CD14-positive monocyte (primary cell): ENCODE measurements around the gene ZNF81. TPM values are rescaled to one million over a fixed set of nuclear protein-coding genes. Genes with fewer than 3 reads are reported as not detected.
"Not testable (repeated sequence)": the region's sequence is repeated elsewhere in the genome, so short reads cannot be mapped to it uniquely, and the experiment has no call there.

Source experiments
- DNase-seq, 3 donors: peaks; one replicate each; pipeline ENCODE4 v3.0.0-alpha.2; 2011 to 2022
- H2AFZ ChIP-seq: 2 replicates; pipeline ENCODE4 v1.6.0; 2012; ENCODE audit warnings: mild to moderate bottlenecking, low read depth, low read length, inconsistent platforms; ENCODE audit not compliant: insufficient read depth, poor library complexity, severe bottlenecking
- H3K27ac ChIP-seq, 2 donors: 1 replicate in 1 of 2; 2 replicates in 1 of 2; pipeline ENCODE4 v1.5.1; 2012 to 2013; ENCODE audit warnings: low read length in 2 of 2, control low read depth in 1 of 2, inconsistent platforms in 1 of 2, low read depth in 1 of 2, mild to moderate bottlenecking in 1 of 2
- H3K27me3 ChIP-seq, 2 donors: one replicate each; pipeline versions ENCODE4 v1.6.0 to v1.6.1; 2011 to 2013; ENCODE audit warnings: low read length in 2 of 2; ENCODE audit not compliant: control insufficient read depth in 2 of 2, insufficient read depth in 2 of 2
- H3K36me3 ChIP-seq, 2 donors: replicated peaks in 1 of 2; 1 replicate in 1 of 2; 2 replicates in 1 of 2; pipeline versions ENCODE4 v1.5.1 to v1.6.1; 2012 to 2013; ENCODE audit warnings: low read length in 2 of 2, control low read depth in 1 of 2, inconsistent platforms in 1 of 2, mild to moderate bottlenecking in 1 of 2; ENCODE audit not compliant: insufficient read depth in 2 of 2, control insufficient read depth in 1 of 2
- H3K4me1 ChIP-seq, 2 donors: 1 replicate in 1 of 2; 2 replicates in 1 of 2; pipeline versions ENCODE4 v1.5.1 to v1.6.1; 2012 to 2013; ENCODE audit warnings: low read length in 2 of 2, control low read depth in 1 of 2, inconsistent platforms in 1 of 2, mild to moderate bottlenecking in 1 of 2, moderate library complexity in 1 of 2; ENCODE audit not compliant: insufficient read depth in 2 of 2, control insufficient read depth in 1 of 2
- H3K4me2 ChIP-seq: replicated peaks from 2 replicates; pipeline ENCODE3; 2012; ENCODE audit warnings: low read length, moderate library complexity, mild to moderate bottlenecking; ENCODE audit not compliant: poor library complexity, severe bottlenecking; ENCODE audit errors: extremely low read depth
- H3K4me3 ChIP-seq, 3 experiments: fragments of 200-600 bp in 1 of 3; sonication (generic) in 1 of 3; replicated peaks in 1 of 3; 1 replicate in 2 of 3; 2 replicates in 1 of 3; pipeline ENCODE4 v1.5.1; 2011 to 2013; ENCODE audit warnings: low read length in 3 of 3, mild to moderate bottlenecking in 3 of 3, control low read depth in 2 of 3, low read depth in 2 of 3, inconsistent platforms in 1 of 3, moderate library complexity in 1 of 3
- H3K79me2 ChIP-seq: 2 replicates; pipeline ENCODE4 v1.6.0; 2012; ENCODE audit warnings: mild to moderate bottlenecking, control low read depth, inconsistent platforms, low read length, moderate library complexity; ENCODE audit not compliant: insufficient read depth
- H3K9ac ChIP-seq: 2 replicates; pipeline ENCODE4 v1.6.0; 2017; ENCODE audit warnings: low read length, mild to moderate bottlenecking; ENCODE audit not compliant: insufficient read depth, poor library complexity, severe bottlenecking
- H3K9me3 ChIP-seq, 2 donors: replicated peaks in 1 of 2; 1 replicate in 1 of 2; 2 replicates in 1 of 2; pipeline versions ENCODE4 v1.5.1 to v1.6.1; 2012 to 2013; ENCODE audit warnings: low read length in 2 of 2, control low read depth in 1 of 2; ENCODE audit not compliant: control insufficient read depth in 1 of 2, insufficient read depth in 1 of 2
- H4K20me1 ChIP-seq: 2 replicates; pipeline ENCODE4 v1.6.0; 2012; ENCODE audit warnings: mild to moderate bottlenecking, low read length, control low read depth, moderate library complexity; ENCODE audit not compliant: insufficient read depth
- H3K27ac Mint-ChIP-seq, 7 donors: one replicate each; pipeline ENCODE4 v1.8.0; 2020; ENCODE audit warnings: mild to moderate bottlenecking in 7 of 7, mixed read lengths in 7 of 7, moderate library complexity in 6 of 7, inconsistent platforms in 2 of 7
- H3K27me3 Mint-ChIP-seq, 3 donors: one replicate each; pipeline ENCODE4 v1.8.0; 2021 to 2022; ENCODE audit warnings: low read depth in 3 of 3, mild to moderate bottlenecking in 3 of 3, mixed read lengths in 3 of 3, moderate library complexity in 3 of 3, inconsistent platforms in 1 of 3
- H3K36me3 Mint-ChIP-seq, 2 donors: one replicate each; pipeline ENCODE4 v1.8.0; 2020; ENCODE audit warnings: mixed read lengths in 2 of 2, inconsistent platforms in 1 of 2, mild to moderate bottlenecking in 1 of 2
- H3K4me1 Mint-ChIP-seq: one replicate; pipeline ENCODE4 v1.8.0; 2020; ENCODE audit warnings: mild to moderate bottlenecking, mixed read lengths
- H3K4me3 Mint-ChIP-seq, 2 donors: one replicate each; pipeline ENCODE4 v1.8.0; 2020; ENCODE audit warnings: mild to moderate bottlenecking in 2 of 2, mixed read lengths in 2 of 2, moderate library complexity in 1 of 2
- H3K9me3 Mint-ChIP-seq, 7 donors: one replicate each; pipeline ENCODE4 v1.8.0; 2020 to 2022; ENCODE audit warnings: mixed read lengths in 7 of 7, mild to moderate bottlenecking in 6 of 7, moderate library complexity in 6 of 7, inconsistent platforms in 2 of 7
- WGBS: methylation state at CpG from one replicate; pipeline ENCODE4 v1.1.5; 2013; ENCODE audit warnings: missing lambda C conversion rate; ENCODE audit not compliant: insufficient coverage; 5-methylcytosine and 5-hydroxymethylcytosine counted together
- intact Hi-C, 2 donors: fragments of 100-400 bp; cut with micrococcal nuclease; formaldehyde crosslinking; loops; one replicate each; pipeline versions ENCODE4 v1.15.0 to v1.15.1; 2023
- polyA plus RNA-seq, 3 donors: library from polyadenylated mRNA; depleted of rRNA in 1 of 3; unstranded in 2 of 3; stranded (reverse) in 1 of 3; fragments of 300-500 nt in 2 of 3; fragments of >200 nt in 1 of 3; fragmentation: Illumina TruSeq in 2 of 3; gene quantifications; 1 replicate in 2 of 3; 2 replicates in 1 of 3; pipeline ENCODE4 v1.2.3, GENCODE V29; 2012 to 2021
- TF ChIP-seq, protein P1 (sequence below): fragments of 200-600 bp; IDR thresholded peaks from one replicate; pipeline ENCODE4 v1.8.0; 2022; ENCODE audit warnings: antibody characterized with exemption, mild to moderate bottlenecking

ZNF81 gene
- polyA plus RNA-seq, 3 donors = 1.7 to 3.4 (median 2.4) TPM

DNA sequence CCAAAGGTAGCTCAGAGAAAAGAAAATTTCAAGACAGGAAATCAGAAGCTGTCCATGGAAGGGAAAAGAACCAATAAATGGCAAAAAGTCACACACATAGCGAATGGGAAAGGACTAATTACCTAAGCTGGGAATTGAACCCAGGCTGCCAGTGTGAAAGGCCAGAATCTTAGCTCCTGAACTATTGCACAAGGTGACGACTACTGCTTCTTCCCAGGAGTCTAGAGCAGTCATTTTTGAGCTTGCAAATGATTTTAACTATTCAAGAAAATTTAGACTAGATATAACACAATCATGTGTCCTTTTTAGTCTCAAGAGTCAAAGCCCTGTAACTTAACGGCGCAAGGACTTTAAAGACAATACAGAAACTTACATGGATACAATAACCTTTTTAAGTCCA, 34.1 kb upstream of the ZNF81 start:
- Mint-ChIP-seq H3K9me3 (peaks cover 0 to 4% (median 0%) of the 10 kb centered on the region in 7 donors), H3K4me3 (no peak overlapping the region), H3K4me1 (no peaks in the 10 kb centered on the region), H3K36me3 (no peaks in the 10 kb centered on the region), H3K27ac (no peak overlapping the region), H3K27me3 (peaks cover 0 to 2% (median 1%) of the 10 kb centered on the region in 3 donors)
- no peak overlapping the region for H3K4me3 ChIP-seq
- H3K79me2 ChIP-seq = no peaks in the 10 kb centered on the region
- H4K20me1 ChIP-seq = no peaks in the 10 kb centered on the region
- intact Hi-C loops = no loop called here
- H2AFZ ChIP-seq = no peak overlapping the region
- H3K4me2 ChIP-seq = no peak overlapping the region
- no peaks in the 10 kb centered on the region for H3K36me3 ChIP-seq
- no peaks in the 10 kb centered on the region for H3K9me3 ChIP-seq
- no peak for DNase-seq
- WGBS = no CpG with 5 or more reads among the region's 4 CpGs
- no peak overlapping the region for H3K9ac ChIP-seq
- H3K27me3 ChIP-seq = no peaks in the 10 kb centered on the region
- no peaks in the 10 kb centered on the region for H3K4me1 ChIP-seq
- no peak overlapping the region for H3K27ac ChIP-seq
- TF ChIP-seq, protein P1, sequence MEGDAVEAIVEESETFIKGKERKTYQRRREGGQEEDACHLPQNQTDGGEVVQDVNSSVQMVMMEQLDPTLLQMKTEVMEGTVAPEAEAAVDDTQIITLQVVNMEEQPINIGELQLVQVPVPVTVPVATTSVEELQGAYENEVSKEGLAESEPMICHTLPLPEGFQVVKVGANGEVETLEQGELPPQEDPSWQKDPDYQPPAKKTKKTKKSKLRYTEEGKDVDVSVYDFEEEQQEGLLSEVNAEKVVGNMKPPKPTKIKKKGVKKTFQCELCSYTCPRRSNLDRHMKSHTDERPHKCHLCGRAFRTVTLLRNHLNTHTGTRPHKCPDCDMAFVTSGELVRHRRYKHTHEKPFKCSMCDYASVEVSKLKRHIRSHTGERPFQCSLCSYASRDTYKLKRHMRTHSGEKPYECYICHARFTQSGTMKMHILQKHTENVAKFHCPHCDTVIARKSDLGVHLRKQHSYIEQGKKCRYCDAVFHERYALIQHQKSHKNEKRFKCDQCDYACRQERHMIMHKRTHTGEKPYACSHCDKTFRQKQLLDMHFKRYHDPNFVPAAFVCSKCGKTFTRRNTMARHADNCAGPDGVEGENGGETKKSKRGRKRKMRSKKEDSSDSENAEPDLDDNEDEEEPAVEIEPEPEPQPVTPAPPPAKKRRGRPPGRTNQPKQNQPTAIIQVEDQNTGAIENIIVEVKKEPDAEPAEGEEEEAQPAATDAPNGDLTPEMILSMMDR = no peak

DNA sequence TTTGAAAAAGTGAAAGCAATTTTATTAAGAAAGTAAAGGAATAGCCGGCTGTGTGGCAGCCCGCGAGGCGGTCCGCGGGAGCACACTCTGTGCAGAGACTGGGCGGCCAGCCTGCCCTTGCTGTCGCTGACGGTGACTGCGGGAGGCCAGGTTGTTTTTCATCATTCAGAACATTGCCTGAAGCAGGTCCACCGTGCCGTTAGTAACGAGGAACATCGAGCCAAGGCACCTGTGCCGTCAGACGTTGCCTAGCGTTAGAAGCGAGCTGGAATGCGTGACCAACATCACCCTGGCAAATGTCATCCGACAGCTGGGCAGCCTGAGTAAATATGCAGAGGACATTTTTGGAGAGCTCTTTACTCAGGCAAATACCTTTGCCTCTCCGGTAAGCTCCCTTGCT, 33.6 kb upstream of the ZNF81 start:
- H3K27ac Mint-ChIP-seq, intact Hi-C loops: not testable (repeated sequence)
- 94% methylated on average over 9 of the region's 21 CpGs for WGBS

More for the DNA sequence above, 33.6 kb upstream of the ZNF81 start:
- not testable (repeated sequence) for H3K4me1 Mint-ChIP-seq, H3K9me3 Mint-ChIP-seq, H3K4me3 ChIP-seq, DNase-seq, H3K27ac ChIP-seq, H3K36me3 Mint-ChIP-seq, H3K36me3 ChIP-seq, H3K27me3 Mint-ChIP-seq, H3K9me3 ChIP-seq, H3K9ac ChIP-seq, H3K4me3 Mint-ChIP-seq, H4K20me1 ChIP-seq, H3K79me2 ChIP-seq, H2AFZ ChIP-seq, H3K27me3 ChIP-seq, H3K4me1 ChIP-seq, H3K4me2 ChIP-seq
